ENCODE measurements around the gene CASP14. TPM values are rescaled to one million over a fixed set of nuclear protein-coding genes. Genes with fewer than 3 reads are reported as not detected.

Gene CASP14
- total and polyA plus RNA-seq, 2 donors: 0.24 to 13.0 TPM

DNA sequence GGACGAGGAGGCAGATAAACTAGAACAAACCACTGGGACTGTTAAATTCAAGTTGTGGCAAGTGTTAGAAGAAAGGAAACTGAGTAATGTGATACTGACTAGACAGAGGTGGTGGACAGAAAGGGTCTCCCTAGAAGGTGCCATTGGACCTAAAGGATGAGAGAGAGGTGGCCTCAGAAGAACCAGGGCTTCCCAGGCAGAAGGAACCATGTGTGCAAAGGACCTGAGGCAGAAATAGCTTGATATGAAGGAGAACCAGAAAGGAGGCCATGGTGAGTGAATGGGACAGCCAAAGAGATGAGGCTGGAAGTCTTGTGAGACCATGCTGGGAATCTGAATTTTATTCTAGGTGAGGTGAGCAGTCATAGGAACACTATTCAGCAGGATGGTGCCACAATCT is 55.1 kb downstream of the CASP14 start:
- Histone ChIP-seq H3K36me3 (ENCODE audit: control insufficient read depth in 2 of 2, insufficient read depth in 2 of 2, low read length in 1 of 2) (no peaks in the 10 kb centered on the region), H3K9me3 (ENCODE audit: control insufficient read depth in 2 of 2, insufficient read depth in 1 of 2, low read length in 1 of 2) (peaks cover 1 to 21% of the 10 kb centered on the region in 2 donors), H3K4me1 (ENCODE audit: control insufficient read depth in 2 of 2, insufficient read depth in 2 of 2, low read length in 2 of 2) (peaks cover 0 to 18% of the 10 kb centered on the region in 2 donors), H3K27ac (ENCODE audit: low read depth in 1 of 2, low read length in 1 of 2) (no peak overlapping the region), H3K27me3 (ENCODE audit: control insufficient read depth in 2 of 2, insufficient read depth in 1 of 2, low read length in 1 of 2) (peaks cover 26 to 37% of the 10 kb centered on the region in 2 donors), H3K4me3 (ENCODE audit: low read length in 2 of 2) (no peak overlapping the region)
- no peak for DNase-seq (ENCODE audit: low read depth in 6 of 9, low spot score in 9 of 9)
- WGBS: 91% methylated on average over 1 of the region's 1 CpG

DNA sequence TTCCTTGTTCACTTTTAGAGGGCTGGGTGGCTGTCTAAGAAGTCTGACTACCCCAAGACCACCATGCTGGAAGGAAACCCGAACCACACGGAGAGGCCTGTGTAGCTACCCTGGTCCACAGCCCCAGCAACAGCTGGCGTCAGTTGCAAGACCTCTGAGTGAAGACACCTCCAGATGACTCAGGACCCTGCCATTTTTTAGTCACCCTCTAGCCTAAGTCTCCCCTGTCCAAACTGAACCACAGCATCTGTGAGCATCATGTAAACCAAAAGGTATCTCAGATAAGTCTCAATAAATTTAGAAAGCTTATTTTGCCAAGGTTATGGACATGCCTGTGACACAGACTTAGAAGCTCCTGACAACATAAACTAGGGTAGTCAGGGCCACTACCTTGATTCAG is 55.8 kb downstream of the CASP14 start:
- Histone ChIP-seq H3K4me1 (ENCODE audit: control insufficient read depth in 2 of 2, insufficient read depth in 2 of 2, low read length in 2 of 2) (peaks cover 0 to 18% of the 10 kb centered on the region in 2 donors), H3K36me3 (ENCODE audit: control insufficient read depth in 2 of 2, insufficient read depth in 2 of 2, low read length in 1 of 2) (no peaks in the 10 kb centered on the region), H3K9me3 (ENCODE audit: control insufficient read depth in 2 of 2, insufficient read depth in 1 of 2, low read length in 1 of 2) (peaks cover 1 to 21% of the 10 kb centered on the region in 2 donors), H3K4me3 (ENCODE audit: low read length in 2 of 2) (no peak overlapping the region), H3K27ac (ENCODE audit: low read depth in 1 of 2, low read length in 1 of 2) (no peak overlapping the region), H3K27me3 (ENCODE audit: control insufficient read depth in 2 of 2, insufficient read depth in 1 of 2, low read length in 1 of 2) (peaks cover 30 to 38% of the 10 kb centered on the region in 2 donors)
- DNase-seq (ENCODE audit: low read depth in 6 of 9, low spot score in 9 of 9): no peak
- over 99% methylated on average over 3 of the region's 3 CpGs for WGBS

DNA sequence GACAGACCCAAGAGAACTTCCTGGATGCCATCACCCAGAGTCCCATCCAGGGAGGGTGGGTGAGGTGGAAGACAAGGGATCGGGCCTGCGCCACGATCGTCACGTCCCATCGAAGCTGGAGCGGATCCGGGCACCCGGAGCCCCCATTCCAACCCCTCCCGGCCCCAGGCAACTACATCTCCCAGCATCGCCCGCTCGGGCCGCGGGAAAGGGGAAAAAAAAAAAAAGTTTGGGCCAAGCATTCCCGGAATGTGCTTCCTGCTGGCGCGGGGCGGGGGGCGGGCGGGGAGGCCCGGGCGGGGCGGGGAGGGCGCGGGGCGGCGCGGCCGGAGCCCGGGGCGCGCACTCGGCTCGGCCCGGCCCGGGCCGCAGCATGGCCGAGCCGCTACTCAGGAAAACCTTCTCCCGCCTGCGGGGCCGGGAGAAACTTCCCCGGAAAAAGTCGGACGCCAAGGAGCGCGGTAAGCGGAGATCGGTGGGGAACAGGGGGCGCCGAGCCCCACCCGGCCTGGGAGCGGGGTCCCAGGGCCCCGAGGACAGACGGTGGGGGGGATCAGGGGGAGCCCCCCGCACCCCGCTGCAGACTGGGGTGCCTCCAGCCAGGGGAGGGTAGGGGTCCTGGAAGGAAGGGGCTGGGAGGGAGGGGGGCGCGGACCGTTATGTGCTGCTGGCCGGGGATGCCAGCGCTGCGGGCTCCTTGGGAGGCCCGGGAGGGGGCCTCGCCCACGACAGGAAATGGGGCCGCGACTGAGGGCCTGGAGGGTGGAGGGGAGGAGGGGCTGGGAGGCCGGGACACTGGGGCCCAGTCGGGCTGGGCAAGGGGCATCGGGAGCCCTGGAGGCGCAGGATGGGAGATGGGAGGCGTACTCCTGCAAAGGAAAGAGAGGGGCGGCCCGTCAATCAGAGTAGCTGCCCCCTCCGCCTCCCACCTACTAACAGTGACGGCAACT is 58.1 kb downstream of the CASP14 start, which contains the start of gene SYDE1:
SYDE1 (plus strand) TSS at position 341 of the 950 bp plus-strand sequence; CDS start at position 374, 33 bp downstream.
- peak within 1 kb of the TSS in 1 of 2 donors; percentile 36 for H3K27ac ChIP-seq (ENCODE audit: low read depth in 1 of 2, low read length in 1 of 2)
- DNase-seq (ENCODE audit: low read depth in 6 of 9, low spot score in 9 of 9): peak in 2 of 9 donors; percentile 24 to 46
- H3K4me1 ChIP-seq (ENCODE audit: control insufficient read depth in 2 of 2, insufficient read depth in 2 of 2, low read length in 2 of 2): peaks cover 0 to 18% of the 10 kb centered on the region in 2 donors
- WGBS: 3% methylated on average over 78 of the region's 78 CpGs
- peak within 1 kb of the TSS; percentile 34 to 37 for H3K4me3 ChIP-seq (ENCODE audit: low read length in 2 of 2)
- peaks cover 1 to 13% of the 10 kb centered on the region in 2 donors for H3K9me3 ChIP-seq (ENCODE audit: control insufficient read depth in 2 of 2, insufficient read depth in 1 of 2, low read length in 1 of 2)
- no peaks in the 10 kb centered on the region for H3K36me3 ChIP-seq (ENCODE audit: control insufficient read depth in 2 of 2, insufficient read depth in 2 of 2, low read length in 1 of 2)
- H3K27me3 ChIP-seq (ENCODE audit: control insufficient read depth in 2 of 2, insufficient read depth in 1 of 2, low read length in 1 of 2): peaks cover 30 to 38% of the 10 kb centered on the region in 2 donors

Other genes with a start within 250 kb of the CASP14 start
- not detected for gene OR7A5, start 214.3 kb upstream of the CASP14 start, total RNA-seq
- gene OR7A5, start 214.3 kb upstream of the CASP14 start, polyA plus RNA-seq: 0.16 TPM
- not detected for gene OR7C1, start 214.3 kb upstream of the CASP14 start, total RNA-seq
- 0.11 TPM for gene OR7C1, start 214.3 kb upstream of the CASP14 start, polyA plus RNA-seq
- not detected for gene OR7A10, start 200.6 kb upstream of the CASP14 start, total RNA-seq
- gene OR7A10, start 200.6 kb upstream of the CASP14 start, polyA plus RNA-seq: not detected
- not detected for gene OR7A17, start 163.3 kb upstream of the CASP14 start, total RNA-seq
- not detected for gene OR7A17, start 163.3 kb upstream of the CASP14 start, polyA plus RNA-seq
- gene OR7C2, start 108.0 kb upstream of the CASP14 start, total RNA-seq: not detected
- not detected for gene OR7C2, start 108.0 kb upstream of the CASP14 start, polyA plus RNA-seq
- gene SLC1A6, start 69.6 kb upstream of the CASP14 start, total RNA-seq: 0.05 TPM
- gene SLC1A6, start 69.6 kb upstream of the CASP14 start, polyA plus RNA-seq: 0.18 TPM
- gene OR1I1, start 32.7 kb downstream of the CASP14 start, total RNA-seq: not detected
- gene OR1I1, start 32.7 kb downstream of the CASP14 start, polyA plus RNA-seq: 0.05 TPM
- 0.94 TPM for gene SYDE1, start 57.9 kb downstream of the CASP14 start, total RNA-seq
- 2.5 TPM for gene SYDE1, start 57.9 kb downstream of the CASP14 start, polyA plus RNA-seq
- 14.8 TPM for gene NOTCH3, start 151.5 kb downstream of the CASP14 start, total RNA-seq
- 11.3 TPM for gene NOTCH3, start 151.5 kb downstream of the CASP14 start, polyA plus RNA-seq
- gene EPHX3, start 183.0 kb downstream of the CASP14 start, total RNA-seq: 0.71 TPM
- 4.8 TPM for gene EPHX3, start 183.0 kb downstream of the CASP14 start, polyA plus RNA-seq

All from thymus (tissue), 11 donors.